ENCODE data around the gene PRLHR. TPM values are rescaled to one million over a fixed set of nuclear protein-coding genes. Genes with fewer than 3 reads are reported as not detected.

The PRLHR gene
- total RNA-seq, 1 experiment from 2014 or later: not detected

- no peak for DNase-seq
- ATAC-seq: no peak
- Histone ChIP-seq H3K4me1 (ENCODE audit: insufficient read depth, low read length) (no peaks in the 10 kb centered on the region), H3K4me3 (ENCODE audit: low read length) (no peak overlapping the region), H3K4me2 (ENCODE audit: low read length) (no peak overlapping the region), H2AFZ (ENCODE audit: low read length) (no peak overlapping the region), H3K9me2 (replicated peaks; ENCODE audit: low read length) (no peaks in the 10 kb centered on the region), H4K20me1 (ENCODE audit: low read length) (no peaks in the 10 kb centered on the region), H3K79me2 (ENCODE audit: low read length) (no peaks in the 10 kb centered on the region), H3K27me3 (ENCODE audit: low read length) (0 out of 2 replicates have a peak, but pooled peaks cover 9% of the 10 kb centered on the region), H3K36me3 (ENCODE audit: low read depth, low read length) (no peaks in the 10 kb centered on the region), H3F3A (ENCODE audit: low read length, unreplicated experiment) (no peaks in the 10 kb centered on the region), H3K9me3 (ENCODE audit: low read length) (no peaks in the 10 kb centered on the region), H3K9ac (ENCODE audit: low read length) (no peak overlapping the region), H3K27ac (ENCODE audit: low read length) (no peak overlapping the region)
- POLR2A ChIA-PET (ENCODE audit: unreplicated experiment): no interaction called here
- no peak for TF ChIP-seq CTCF (conservative IDR thresholded peaks at IDR 0.05; ENCODE audit: low read depth, low read length)
- no peak for TF ChIP-seq EZH2phosphoT487 (IDR thresholded peaks at IDR 0.05; ENCODE audit: borderline replicate concordance, low read length)
- TF ChIP-seq EZH2 (IDR thresholded peaks at IDR 0.05; ENCODE audit: low read length, unreplicated experiment): no peak
- no TSS peak for BruUV-seq (replicated peaks)
- CTCF ChIA-PET: no interaction called here
- intact Hi-C loops (cut with micrococcal nuclease): no loop called here
These were observed 2.6 kb downstream of the PRLHR start for GRCh38 chr10:118592675-118593330.

GRCh38 chr10:118590334-118590733, 5.1 kb downstream of the PRLHR start:
- TF ChIP-seq EZH2phosphoT487 (IDR thresholded peaks at IDR 0.05; ENCODE audit: borderline replicate concordance, low read length) (no peak), CTCF (conservative IDR thresholded peaks at IDR 0.05; ENCODE audit: low read depth, low read length) (no peak), EZH2 (IDR thresholded peaks at IDR 0.05; ENCODE audit: low read length, unreplicated experiment) (no peak)
- Histone ChIP-seq H4K20me1 (ENCODE audit: low read length) (no peaks in the 10 kb centered on the region), H3F3A (ENCODE audit: low read length, unreplicated experiment) (no peaks in the 10 kb centered on the region), H3K4me3 (ENCODE audit: low read length) (no peak overlapping the region), H3K27ac (ENCODE audit: low read length) (no peak overlapping the region), H3K9ac (ENCODE audit: low read length) (no peak overlapping the region), H3K9me3 (ENCODE audit: low read length) (no peaks in the 10 kb centered on the region), H2AFZ (ENCODE audit: low read length) (no peak overlapping the region), H3K4me1 (ENCODE audit: insufficient read depth, low read length) (no peaks in the 10 kb centered on the region), H3K9me2 (replicated peaks; ENCODE audit: low read length) (no peaks in the 10 kb centered on the region), H3K4me2 (ENCODE audit: low read length) (no peak overlapping the region), H3K27me3 (ENCODE audit: low read length) (0 out of 2 replicates have a peak, but pooled peaks cover 9% of the 10 kb centered on the region), H3K79me2 (ENCODE audit: low read length) (no peaks in the 10 kb centered on the region), H3K36me3 (ENCODE audit: low read depth, low read length) (no peaks in the 10 kb centered on the region)
- intact Hi-C loops (cut with micrococcal nuclease): no loop called here
- ChIA-PET POLR2A (ENCODE audit: unreplicated experiment) (no interaction called here), CTCF (no interaction called here)
- ATAC-seq: no peak
- no TSS peak for BruUV-seq (replicated peaks)
- peak; percentile 50 for DNase-seq

- POLR2A ChIA-PET (ENCODE audit: unreplicated experiment): no interaction called here
- Histone ChIP-seq H3K9me2 (replicated peaks; ENCODE audit: low read length) (no peaks in the 10 kb centered on the region), H3K79me2 (ENCODE audit: low read length) (no peaks in the 10 kb centered on the region), H3K27me3 (ENCODE audit: low read length) (0 out of 2 replicates have a peak, but pooled peaks cover 9% of the 10 kb centered on the region), H3K27ac (ENCODE audit: low read length) (no peak overlapping the region), H3K9ac (ENCODE audit: low read length) (no peak overlapping the region), H3F3A (ENCODE audit: low read length, unreplicated experiment) (no peaks in the 10 kb centered on the region), H3K36me3 (ENCODE audit: low read depth, low read length) (no peaks in the 10 kb centered on the region), H2AFZ (ENCODE audit: low read length) (no peak overlapping the region), H3K4me1 (ENCODE audit: insufficient read depth, low read length) (peaks cover 8% of the 10 kb centered on the region; the same call in 1 of the 2 replicates), H4K20me1 (ENCODE audit: low read length) (no peaks in the 10 kb centered on the region), H3K9me3 (ENCODE audit: low read length) (no peaks in the 10 kb centered on the region), H3K4me3 (ENCODE audit: low read length) (no peak overlapping the region), H3K4me2 (ENCODE audit: low read length) (no peak overlapping the region)
- BruUV-seq (replicated peaks): no TSS peak
- intact Hi-C loops (cut with micrococcal nuclease): no loop called here
- DNase-seq (no peak), ATAC-seq (no peak)
- CTCF ChIA-PET: no interaction called here
- TF ChIP-seq EZH2phosphoT487 (IDR thresholded peaks at IDR 0.05; ENCODE audit: borderline replicate concordance, low read length) (no peak), CTCF (conservative IDR thresholded peaks at IDR 0.05; ENCODE audit: low read depth, low read length) (no peak), EZH2 (IDR thresholded peaks at IDR 0.05; ENCODE audit: low read length, unreplicated experiment) (no peak)
These were observed 7.4 kb downstream of the PRLHR start for GRCh38 chr10:118587881-118588651.

Data from PC-3 (cell line).